HCT116 (cell line): ENCODE measurements around the gene GTF2IRD2. TPM values are rescaled to one million over a fixed set of nuclear protein-coding genes. Genes with fewer than 3 reads are reported as not detected.
"Not testable (repeated sequence)": the region's sequence is repeated elsewhere in the genome, so short reads cannot be mapped to it uniquely, and the experiment has no call there.

Source experiments
- ATAC-seq: fragments of 200-7000 bp; cut with Tn5 transposase; 2 replicates; pipeline ENCODE4 v1.9.1; 2020; ENCODE audit warnings: mild to moderate bottlenecking, moderate library complexity
- Bru-seq: library from RNA; stranded (reverse); fragments of 400-500 nt; gene quantifications from one replicate; lab custom pipeline; 2021; lab: Mats Ljungman, UMichigan
- BruChase-seq, 2 experiments: library from RNA; stranded (reverse); fragments of 400-500 nt; gene quantifications; one replicate each; lab custom pipeline; 2021; lab: Mats Ljungman, UMichigan
- BruUV-seq: library from RNA; stranded (reverse); fragments of 400-500 nt; replicated peaks from 2 replicates; lab custom pipeline; 2021; lab: Mats Ljungman, UMichigan
- CTCF ChIA-PET: fragments of 300-600 bp; sonication (Branson Sonifier 250); formaldehyde crosslinking; loops from one replicate; lab custom pipeline; 2021; ENCODE audit warnings: antibody characterized with exemption; lab: Charles Lee
- POLR2A ChIA-PET: fragments of 300-600, 350-600 bp; sonication (Branson Sonifier 250); formaldehyde crosslinking; loops from one replicate; lab custom pipeline; 2021; ENCODE audit warnings: antibody characterized with exemption; lab: Charles Lee
- RAD21 ChIA-PET, 2 experiments: fragments of 300-600 bp; sonication (Branson Sonifier 250); formaldehyde crosslinking; loops; one replicate each; lab custom pipeline; 2023; ENCODE audit warnings: low total read pairs in 2 of 2; ENCODE audit not compliant: uncharacterized antibody in 2 of 2, unreplicated experiment in 2 of 2, low non-redundant PET in 1 of 2; lab: Charles Lee
- DNase-seq: peaks from one replicate; pipeline ENCODE4 v3.0.0-alpha.2; 2010; ENCODE audit warnings: low read depth, low spot score
- H2AFZ ChIP-seq: fragments of 200-600 bp; shearing (Covaris generic), sonication (generic); 2 replicates; pipeline ENCODE4 v1.6.1; 2017; ENCODE audit warnings: low read depth, mixed run types, mixed read lengths, antibody characterized with exemption, low read length; ENCODE audit not compliant: poor library complexity, severe bottlenecking
- H3K27ac ChIP-seq: 2 replicates; pipeline ENCODE4 v1.5.1; 2012; ENCODE audit warnings: low read depth, low read length
- H3K27me3 ChIP-seq: fragments of 200-600 bp; sonication (generic); 2 replicates; pipeline ENCODE4 v1.6.1; 2016; ENCODE audit warnings: mixed run types, low read length, mixed read lengths; ENCODE audit not compliant: insufficient read depth
- H3K36me3 ChIP-seq, 2 experiments: fragments of 200-500 bp in 1 of 2; fragments of 200-600 bp in 1 of 2; sonication (Bioruptor generic) in 1 of 2; sonication (generic) in 1 of 2; 2 replicates each; pipeline versions ENCODE4 v1.5.1 to v1.6.1; 2014 to 2016; ENCODE audit warnings: low read length in 2 of 2, inconsistent platforms in 1 of 2, mixed read lengths in 1 of 2, mixed run types in 1 of 2; ENCODE audit not compliant: insufficient read depth in 2 of 2, control insufficient read depth in 1 of 2
- H3K4me1 ChIP-seq, 2 experiments: fragments of 200-600 bp in 1 of 2; sonication (generic) in 1 of 2; 2 replicates each; pipeline versions ENCODE4 v1.5.1 to v1.6.1; 2012 to 2017; ENCODE audit warnings: low read length in 2 of 2, inconsistent platforms in 1 of 2, mild to moderate bottlenecking in 1 of 2, mixed read lengths in 1 of 2, mixed run types in 1 of 2, moderate library complexity in 1 of 2; ENCODE audit not compliant: insufficient read depth in 2 of 2, control insufficient read depth in 1 of 2
- H3K4me2 ChIP-seq: fragments of 200-600 bp; sonication (generic); 2 replicates; pipeline ENCODE4 v1.6.1; 2017; ENCODE audit warnings: mixed run types, low read length, mixed read lengths
- H3K4me3 ChIP-seq, 2 experiments: fragments of 200-600 bp in 1 of 2; sonication (generic) in 1 of 2; replicated peaks in 1 of 2; 2 replicates each; pipeline ENCODE4 v1.5.1; 2011 to 2016; ENCODE audit warnings: low read length in 2 of 2, control low read depth in 1 of 2, low read depth in 1 of 2, mild to moderate bottlenecking in 1 of 2, mixed read lengths in 1 of 2, mixed run types in 1 of 2
- H3K79me2 ChIP-seq: fragments of 200-600 bp; sonication (generic); 2 replicates; pipeline ENCODE4 v1.6.1; 2017; ENCODE audit warnings: mild to moderate bottlenecking, mixed run types, low read length, moderate library complexity, mixed read lengths; ENCODE audit not compliant: insufficient read depth
- H3K9ac ChIP-seq: fragments of 200-600 bp; sonication (generic); 2 replicates; pipeline ENCODE4 v1.6.1; 2016; ENCODE audit warnings: low read length, mixed read lengths
- H3K9me2 ChIP-seq: fragments of 200-600 bp; sonication (generic), shearing (Covaris generic); 2 replicates; pipeline ENCODE4 v1.6.1; 2017; ENCODE audit warnings: mixed run types, mild to moderate bottlenecking, moderate library complexity; ENCODE audit not compliant: insufficient read depth
- H3K9me3 ChIP-seq, 2 experiments: fragments of 200-500 bp in 1 of 2; fragments of 200-600 bp in 1 of 2; sonication (Bioruptor generic) in 1 of 2; sonication (generic) in 1 of 2; 2 replicates each; pipeline ENCODE4 v1.6.1; 2014 to 2017; ENCODE audit warnings: low read length in 2 of 2, mixed read lengths in 2 of 2, inconsistent platforms in 1 of 2, low read depth in 1 of 2, mild to moderate bottlenecking in 1 of 2, mixed run types in 1 of 2, moderate library complexity in 1 of 2; ENCODE audit not compliant: control insufficient read depth in 1 of 2, insufficient read depth in 1 of 2
- H4K20me1 ChIP-seq: fragments of 200-600 bp; sonication (generic), shearing (Covaris generic); 2 replicates; pipeline ENCODE4 v1.6.1; 2017; ENCODE audit warnings: mixed run types, mild to moderate bottlenecking, moderate library complexity; ENCODE audit not compliant: insufficient read depth
- EGR1 ChIP-seq: IDR thresholded peaks from 2 replicates; pipeline ENCODE4 v1.6.1; 2012; ENCODE audit warnings: low read depth
- MAX ChIP-seq: IDR thresholded peaks from 2 replicates; pipeline ENCODE4 v1.6.1; 2012
- POLR2A ChIP-seq: IDR thresholded peaks from 2 replicates; pipeline ENCODE4 v1.7.0; 2011; ENCODE audit warnings: borderline replicate concordance; ENCODE audit not compliant: insufficient read depth, insufficient read length; ENCODE audit errors: extremely low read depth
- POLR2AphosphoS5 ChIP-seq: IDR thresholded peaks from 2 replicates; pipeline ENCODE4 v1.6.1; 2011; ENCODE audit warnings: mild to moderate bottlenecking, low read depth, low read length, moderate library complexity
- SIN3A ChIP-seq: IDR thresholded peaks from 2 replicates; pipeline ENCODE4 v1.6.1; 2012; ENCODE audit warnings: low read depth
- SP1 ChIP-seq: IDR thresholded peaks from 2 replicates; pipeline ENCODE4 v1.6.1; 2012; ENCODE audit warnings: low read depth
- intact Hi-C: fragments of 100-400 bp; cut with micrococcal nuclease; formaldehyde crosslinking; loops from 2 replicates; pipeline ENCODE4 v1.10.0; 2022
- long read RNA-seq: library from polyadenylated mRNA; unstranded; transcript quantifications from one replicate; pipeline ENCODE4 v2.0.0, GENCODE V29; 2021; ENCODE audit not compliant: unreplicated experiment
- polyA plus RNA-seq: library from polyadenylated mRNA; unstranded; fragments of >200 nt; gene quantifications from 2 replicates; pipeline ENCODE4 v1.2.1, GENCODE V29; 2012; ENCODE audit warnings: missing spikeins
- total RNA-seq: library from RNA; stranded (reverse); gene quantifications from one replicate; pipeline ENCODE4 v1.2.1, GENCODE V29; 2021; ENCODE audit not compliant: unreplicated experiment

Gene GTF2IRD2
- total RNA-seq (9.2 TPM), Bru-seq, nascent RNA (percentile 46 among the genes with signal in this experiment), BruChase-seq, experiment 1, labeled RNA remaining after a 6-hour chase (percentile 50 among the genes with signal in this experiment), BruChase-seq, experiment 2, labeled RNA remaining after a 2-hour chase (percentile 46 among the genes with signal in this experiment)
- polyA plus RNA-seq: 7.5 and 8.4 TPM in 2 replicates
- long read RNA-seq, partial matches to known transcripts: 2 of 7 reads
- long read RNA-seq, other reads (novel, unspliced or antisense): 1 of 7 reads

GRCh38 chr7:74850833-74851721 is at the start of gene GTF2IRD2:
TSS of gene GTF2IRD2 (minus strand) at chr7:74851605. CDS start at chr7:74836378, 15,227 bp downstream.
- TF ChIP-seq EGR1: 0 out of 2 replicates have a peak, but pooled peaks have one; percentile 17
- H4K20me1 ChIP-seq, CTCF ChIA-PET, H3K4me1 ChIP-seq, H3K79me2 ChIP-seq, H3K4me2 ChIP-seq, BruUV-seq, H2AFZ ChIP-seq, H3K9ac ChIP-seq, H3K27me3 ChIP-seq, RAD21 ChIA-PET, H3K9me2 ChIP-seq, intact Hi-C loops, H3K4me3 ChIP-seq, POLR2A ChIA-PET, DNase-seq, H3K9me3 ChIP-seq, H3K36me3 ChIP-seq: not testable (repeated sequence)
- H3K27ac ChIP-seq: peak within 1 kb of the TSS; percentile 53; the same call in 1 of the 2 replicates
- ATAC-seq: peak; percentile 94

- H2AFZ ChIP-seq, intact Hi-C loops, RAD21 ChIA-PET, H3K36me3 ChIP-seq, H3K79me2 ChIP-seq, H3K4me1 ChIP-seq, H3K27me3 ChIP-seq, CTCF ChIA-PET, POLR2A ChIA-PET, H3K9me3 ChIP-seq, H3K9me2 ChIP-seq, H4K20me1 ChIP-seq: not testable (repeated sequence)
- H3K4me2 ChIP-seq: peak overlapping the region; percentile 60
- peak overlapping the region; percentile 52 to 55 for H3K4me3 ChIP-seq
- BruUV-seq: TSS peak; percentile 86
- ATAC-seq (peak; percentile 83), DNase-seq (peak; percentile 70)
- H3K9ac ChIP-seq: peak overlapping the region; percentile 68
- TF ChIP-seq SP1: peak; percentile 46; the same call in 1 of the 2 replicates
- peak; percentile 27; the same call in 1 of the 2 replicates for TF ChIP-seq MAX
- TF ChIP-seq POLR2A: peak; percentile 34
- peak; percentile 48; the same call in 1 of the 2 replicates for TF ChIP-seq SIN3A
- peak; percentile 72 for TF ChIP-seq POLR2AphosphoS5
- peak overlapping the region; percentile 74 for H3K27ac ChIP-seq
These were observed 39.0 kb upstream of the GTF2IRD2 start for GRCh38 chr7:74890158-74891123.

GRCh38 chr7:74889518-74890129 is 38.2 kb upstream of the GTF2IRD2 start:
- H4K20me1 ChIP-seq, H2AFZ ChIP-seq, H3K27me3 ChIP-seq, RAD21 ChIA-PET, BruUV-seq, POLR2A ChIA-PET, H3K9ac ChIP-seq, H3K9me3 ChIP-seq, intact Hi-C loops, H3K9me2 ChIP-seq, CTCF ChIA-PET, DNase-seq, H3K4me2 ChIP-seq, H3K36me3 ChIP-seq, H3K79me2 ChIP-seq, H3K27ac ChIP-seq, H3K4me1 ChIP-seq: not testable (repeated sequence)
- peak; percentile 33 for ATAC-seq
- peak overlapping the region in 1 of 2 experiments; percentile 33; a peak in 2 of 4 replicates for H3K4me3 ChIP-seq
